Right lobe of liver (tissue), 6 donors: ENCODE data around the gene FOXD1. TPM values are rescaled to one million over a fixed set of nuclear protein-coding genes. Genes with fewer than 3 reads are reported as not detected.

Experiments used
- ATAC-seq, 4 donors: fragments of 200-7000 bp; cut with Tn5 transposase; one replicate each; pipeline ENCODE4 v1.9.1; 2020; ENCODE audit warnings: mild to moderate bottlenecking in 4 of 4, moderate library complexity in 4 of 4
- DNase-seq, 3 donors: peaks; one replicate each; pipeline ENCODE4 v3.0.0-alpha.2; 2020
- H3K27ac ChIP-seq, 3 donors: fragments of 200-600 bp; one replicate each; pipeline ENCODE4 v1.8.0; 2022
- H3K27me3 ChIP-seq, 2 donors: fragments of 200-600 bp; one replicate each; pipeline ENCODE4 v1.8.0; 2022
- H3K36me3 ChIP-seq, 4 donors: fragments of 200-600 bp; sonication (generic) in 1 of 4; one replicate each; pipeline versions ENCODE4 v1.5.1 to v1.8.0; 2017 to 2022; ENCODE audit warnings: control low read depth in 1 of 4
- H3K4me1 ChIP-seq, 4 donors: fragments of 200-600 bp; sonication (generic) in 1 of 4; one replicate each; pipeline versions ENCODE4 v1.5.1 to v1.8.0; 2017 to 2022; ENCODE audit warnings: control low read depth in 1 of 4
- H3K4me3 ChIP-seq, 3 donors: fragments of 200-600 bp; one replicate each; pipeline ENCODE4 v1.8.0; 2022
- H3K9me3 ChIP-seq, 4 donors: fragments of 200-600 bp; sonication (generic) in 1 of 4; one replicate each; pipeline versions ENCODE4 v1.5.1 to v1.8.0; 2017 to 2022; ENCODE audit warnings: control low read depth in 1 of 4
- POLR2A ChIP-seq: fragments of 450-650 bp; IDR thresholded peaks from one replicate; pipeline ENCODE4 v1.6.1; 2017; ENCODE audit warnings: antibody characterized with exemption, mild to moderate bottlenecking
- WGBS: methylation state at CpG from one replicate; pipeline ENCODE4 v1.1.6; 2018; ENCODE audit warnings: low coverage, low lambda C conversion rate; ENCODE audit not compliant: insufficient coverage; ENCODE audit errors: missing lambda C conversion rate; 5-methylcytosine and 5-hydroxymethylcytosine counted together
- intact Hi-C, 2 donors: fragments of 100-400 bp; cut with DNase I; formaldehyde crosslinking; loops; one replicate each; pipeline versions ENCODE4 v1.11.2 to v1.14.1; 2022
- total RNA-seq, 6 experiments: library from RNA; depleted of rRNA in 2 of 6; stranded (reverse); fragments of >200 nt in 2 of 6; fragmentation: NEBNext Ultra II Directional in 3 of 6; extraction: Animal tissue kit (Norgen Biotek cat#: 25700) in 3 of 6; gene quantifications; one replicate each; pipeline versions ENCODE4 v1.1.0 to v1.2.4, GENCODE V29; 2016 to 2023
- TF ChIP-seq, protein P1 (sequence below), 4 donors: fragments of 200-600 bp in 3 of 4; fragments of 450-650 bp in 1 of 4; IDR thresholded peaks; one replicate each; pipeline versions ENCODE4 v1.5.1 to v1.8.0; 2016 to 2022; ENCODE audit warnings: antibody characterized with exemption in 4 of 4, mild to moderate bottlenecking in 2 of 4
- donor health status: DM: no; HTN: yes; CAD: no.
- donor health status: DM: no; HTN: no; CAD: no.
- donor health status: DM: no; HTN: no; CAD: no.
- donor health status: DM: no; HTN: yes; CAD: no.
- donor health status: DM: no; HTN: yes; CAD: no.

The FOXD1 gene
- total RNA-seq, 6 experiments from 2014 or later = not detected

DNA sequence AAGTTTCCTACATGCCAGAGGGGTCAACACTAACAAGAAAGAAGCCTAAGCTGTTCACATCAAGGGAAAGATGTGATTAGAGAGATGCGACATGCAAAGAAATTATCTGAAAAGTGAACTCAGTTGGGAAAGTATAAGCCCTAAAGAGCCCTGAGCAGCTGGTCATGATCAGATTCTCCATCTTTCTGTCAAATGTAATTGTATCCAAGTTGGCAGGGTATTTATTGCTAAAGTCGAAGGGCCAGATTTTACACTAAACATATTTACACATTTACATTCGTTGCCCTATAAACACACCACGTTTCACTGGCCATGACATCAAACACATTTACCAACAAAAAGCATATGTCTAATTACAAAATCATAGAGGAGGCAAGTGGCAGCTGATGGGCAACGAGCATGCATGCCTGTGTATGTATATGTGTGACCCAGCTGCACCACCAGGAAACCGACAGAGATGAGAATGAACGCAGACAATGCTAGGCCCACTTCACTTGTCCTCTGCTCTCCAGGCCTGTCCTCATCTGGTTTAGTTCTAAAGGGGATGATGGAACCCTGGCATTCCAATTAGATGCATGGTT, 6.3 kb downstream of the FOXD1 start:
- Histone ChIP-seq H3K27ac (no peak overlapping the region), H3K27me3 (peaks cover 38 to 71% of the 10 kb centered on the region in 2 donors), H3K9me3 (no peaks in the 10 kb centered on the region), H3K4me3 (no peak overlapping the region), H3K4me1 (peaks cover 0 to 3% (median under 1%) of the 10 kb centered on the region in 4 donors), H3K36me3 (no peaks in the 10 kb centered on the region)
- WGBS = 7% methylated on average over 7 of the region's 7 CpGs
- intact Hi-C loops = no loop called here
- TF ChIP-seq, protein P1, sequence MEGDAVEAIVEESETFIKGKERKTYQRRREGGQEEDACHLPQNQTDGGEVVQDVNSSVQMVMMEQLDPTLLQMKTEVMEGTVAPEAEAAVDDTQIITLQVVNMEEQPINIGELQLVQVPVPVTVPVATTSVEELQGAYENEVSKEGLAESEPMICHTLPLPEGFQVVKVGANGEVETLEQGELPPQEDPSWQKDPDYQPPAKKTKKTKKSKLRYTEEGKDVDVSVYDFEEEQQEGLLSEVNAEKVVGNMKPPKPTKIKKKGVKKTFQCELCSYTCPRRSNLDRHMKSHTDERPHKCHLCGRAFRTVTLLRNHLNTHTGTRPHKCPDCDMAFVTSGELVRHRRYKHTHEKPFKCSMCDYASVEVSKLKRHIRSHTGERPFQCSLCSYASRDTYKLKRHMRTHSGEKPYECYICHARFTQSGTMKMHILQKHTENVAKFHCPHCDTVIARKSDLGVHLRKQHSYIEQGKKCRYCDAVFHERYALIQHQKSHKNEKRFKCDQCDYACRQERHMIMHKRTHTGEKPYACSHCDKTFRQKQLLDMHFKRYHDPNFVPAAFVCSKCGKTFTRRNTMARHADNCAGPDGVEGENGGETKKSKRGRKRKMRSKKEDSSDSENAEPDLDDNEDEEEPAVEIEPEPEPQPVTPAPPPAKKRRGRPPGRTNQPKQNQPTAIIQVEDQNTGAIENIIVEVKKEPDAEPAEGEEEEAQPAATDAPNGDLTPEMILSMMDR (IDR thresholded peaks at IDR 0.05) = no peak
- TF ChIP-seq POLR2A = no peak
- ATAC-seq = no peak
- DNase-seq = no peak

DNA sequence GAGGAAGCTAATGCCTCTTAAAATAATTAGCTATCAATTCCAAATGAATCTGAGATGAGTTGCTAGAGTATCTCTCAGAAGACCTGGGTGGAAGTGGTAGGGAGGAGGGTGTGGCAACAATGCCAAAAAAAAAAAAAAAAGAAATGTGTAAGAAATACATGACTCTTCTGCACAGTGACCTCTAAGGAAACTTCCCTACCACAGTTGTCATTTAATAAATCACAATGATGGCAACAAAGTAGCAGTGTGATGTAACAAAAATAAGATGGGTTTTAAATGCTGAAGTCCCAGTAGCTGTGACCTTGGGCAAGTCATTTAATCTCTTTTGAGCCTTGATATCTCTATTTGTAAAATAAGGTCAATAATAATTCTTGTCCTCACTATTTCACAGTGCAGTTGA, 7.2 kb downstream of the FOXD1 start:
- intact Hi-C loops = no loop called here
- no peak overlapping the region for H3K4me3 ChIP-seq
- peaks cover 38 to 74% of the 10 kb centered on the region in 2 donors for H3K27me3 ChIP-seq
- no peak overlapping the region for H3K27ac ChIP-seq
- peaks cover 0 to 12% (median 3%) of the 10 kb centered on the region in 4 donors for H3K4me1 ChIP-seq
- no peak for DNase-seq
- no peaks in the 10 kb centered on the region for H3K9me3 ChIP-seq
- no peak for ATAC-seq
- no peak for TF ChIP-seq POLR2A
- TF ChIP-seq, protein P1 (IDR thresholded peaks at IDR 0.05) = no peak
- H3K36me3 ChIP-seq = no peaks in the 10 kb centered on the region

DNA sequence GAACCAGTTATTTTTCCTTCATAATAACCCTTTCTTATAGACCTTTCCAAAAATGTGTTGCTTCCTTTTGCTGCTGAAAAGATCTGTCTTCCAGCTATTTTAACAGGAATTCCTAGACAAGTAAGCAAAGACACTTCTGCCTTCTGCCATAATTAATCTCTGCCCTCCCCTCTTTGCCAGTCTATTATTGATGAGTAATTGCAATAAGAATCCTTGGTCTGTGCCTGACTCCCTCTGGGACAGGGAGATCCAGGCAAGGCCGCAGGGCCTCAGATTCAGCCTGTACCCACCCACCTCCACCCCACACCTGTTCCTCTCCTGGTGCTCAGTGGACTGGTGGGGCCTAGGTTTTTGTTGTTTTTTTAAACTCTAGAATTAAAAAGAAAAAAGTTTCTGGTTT, 8.3 kb downstream of the FOXD1 start:
- no peak for TF ChIP-seq POLR2A
- TF ChIP-seq, protein P1 (IDR thresholded peaks at IDR 0.05) = no peak
- intact Hi-C loops = no loop called here
- WGBS = 60% methylated on average over 1 of the region's 1 CpG
- H3K4me1 ChIP-seq = peaks cover 0 to 13% (median 3%) of the 10 kb centered on the region in 4 donors
- H3K27ac ChIP-seq = no peak overlapping the region
- peaks cover 38 to 78% of the 10 kb centered on the region in 2 donors for H3K27me3 ChIP-seq
- DNase-seq (no peak), ATAC-seq (no peak)
- no peaks in the 10 kb centered on the region for H3K9me3 ChIP-seq
- H3K36me3 ChIP-seq = no peaks in the 10 kb centered on the region
- no peak overlapping the region for H3K4me3 ChIP-seq

DNA sequence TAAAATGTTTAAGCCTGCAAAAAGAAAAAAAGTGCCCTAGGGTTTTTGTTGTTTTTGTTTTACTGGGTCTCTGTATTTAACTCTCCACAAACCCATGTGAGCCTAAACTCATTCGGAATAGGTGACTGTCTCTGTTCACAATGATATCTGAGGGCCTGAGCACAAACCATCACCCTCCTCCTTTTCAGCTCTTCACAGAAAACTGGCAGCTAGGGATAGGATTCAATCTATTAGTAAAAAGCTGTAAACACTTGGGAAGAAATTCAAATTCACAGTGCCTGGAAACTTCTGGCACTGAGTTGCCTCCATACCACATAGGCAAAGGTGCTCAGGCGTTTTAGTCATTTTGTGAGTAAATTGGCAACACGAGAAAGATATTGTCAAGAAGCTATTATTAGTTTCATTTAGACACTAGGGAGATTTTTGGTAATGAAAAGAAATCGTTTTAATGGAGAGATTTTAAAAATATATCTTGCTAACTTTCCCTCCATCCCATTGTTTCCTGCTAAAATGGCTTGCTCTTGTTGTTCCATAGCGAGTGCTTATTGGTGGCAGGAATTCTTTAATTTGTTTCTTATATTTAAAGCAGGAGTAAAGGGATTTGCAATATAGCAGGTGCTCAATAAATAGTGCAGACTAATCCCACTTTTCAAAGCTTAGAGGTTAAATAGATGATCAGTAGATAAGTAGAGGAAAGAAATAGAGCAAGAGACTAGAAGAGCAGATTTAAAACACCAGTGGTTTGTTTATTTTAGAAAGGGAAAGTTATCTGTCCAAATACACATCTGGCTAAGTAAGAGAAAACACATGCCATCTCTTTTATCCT, 9.7 kb downstream of the FOXD1 start:
- DNase-seq (no peak), ATAC-seq (no peak)
- TF ChIP-seq, protein P1 (IDR thresholded peaks at IDR 0.05) = no peak
- TF ChIP-seq POLR2A = no peak
- Histone ChIP-seq H3K4me3 (no peak overlapping the region), H3K4me1 (peaks cover 0 to 13% (median 3%) of the 10 kb centered on the region in 4 donors), H3K9me3 (no peaks in the 10 kb centered on the region), H3K36me3 (no peaks in the 10 kb centered on the region), H3K27ac (no peak overlapping the region), H3K27me3 (peaks cover 27 to 64% of the 10 kb centered on the region in 2 donors)
- WGBS = 11% methylated on average over 5 of the region's 5 CpGs
- intact Hi-C loops = no loop called here
